Karpas-422 (cell line): ENCODE results near the gene TIAM1. TPM values are rescaled to one million over a fixed set of nuclear protein-coding genes. Genes with fewer than 3 reads are reported as not detected.

Source experiments
- DNase-seq: peaks from one replicate; pipeline ENCODE4 v3.0.0-alpha.2; 2015
- H2AFZ ChIP-seq: fragments of 200-600 bp; sonication (generic); 2 replicates; pipeline ENCODE4 v1.6.1; 2014; ENCODE audit warnings: antibody characterized with exemption, low read length, mixed read lengths
- H3K27ac ChIP-seq: fragments of 200-600 bp; sonication (generic); 2 replicates; pipeline ENCODE4 v1.5.1; 2014; ENCODE audit warnings: mild to moderate bottlenecking, low read length, moderate library complexity
- H3K27me3 ChIP-seq: fragments of 200-600 bp; sonication (generic); 2 replicates; pipeline ENCODE4 v1.6.1; 2014; ENCODE audit warnings: low read length, mixed read lengths
- H3K36me3 ChIP-seq: fragments of 200-600 bp; sonication (generic); 2 replicates; pipeline ENCODE4 v1.6.1; 2014; ENCODE audit warnings: low read length, mixed read lengths; ENCODE audit not compliant: insufficient read depth
- H3K4me1 ChIP-seq: fragments of 200-600 bp; sonication (generic); 2 replicates; pipeline ENCODE4 v1.6.1; 2014; ENCODE audit warnings: mild to moderate bottlenecking, low read length, mixed read lengths
- H3K4me2 ChIP-seq: fragments of 200-600 bp; sonication (generic); 2 replicates; pipeline ENCODE4 v1.6.1; 2014; ENCODE audit warnings: low read length, low read depth, mild to moderate bottlenecking; ENCODE audit not compliant: poor library complexity, severe bottlenecking
- H3K4me3 ChIP-seq: fragments of 200-600 bp; sonication (generic); 2 replicates; pipeline ENCODE4 v1.5.1; 2014; ENCODE audit warnings: mild to moderate bottlenecking, antibody characterized with exemption, low read length, mixed read lengths
- H3K79me2 ChIP-seq: fragments of 200-600 bp; sonication (generic); 2 replicates; pipeline ENCODE4 v1.6.1; 2014; ENCODE audit warnings: mild to moderate bottlenecking, low read length, mixed read lengths
- H3K9ac ChIP-seq: fragments of 200-600 bp; sonication (generic); 2 replicates; pipeline ENCODE4 v1.6.0; 2014; ENCODE audit warnings: low read length
- H3K9me2 ChIP-seq: fragments of 200-600 bp; sonication (generic), shearing (Covaris generic); replicated peaks from 2 replicates; pipeline ENCODE4 v1.6.0; 2014; ENCODE audit warnings: mild to moderate bottlenecking, low read length, moderate library complexity; ENCODE audit not compliant: insufficient read depth
- H3K9me3 ChIP-seq: fragments of 300-700, 200-600 bp; sonication (generic); 2 replicates; pipeline ENCODE4 v1.6.1; 2014; ENCODE audit warnings: low read length, mixed read lengths
- H4K20me1 ChIP-seq: fragments of 200-600 bp; sonication (generic); 2 replicates; pipeline ENCODE4 v1.6.1; 2014; ENCODE audit warnings: mild to moderate bottlenecking, antibody characterized with exemption, low read length, low read depth; ENCODE audit not compliant: insufficient read depth
- total RNA-seq: library from RNA; depleted of rRNA; stranded (reverse); fragments of >200 nt; shearing (Covaris generic); gene quantifications from 2 replicates; pipeline ENCODE4 v1.2.3, GENCODE V29; 2014; ENCODE audit warnings: low replicate concordance

The TIAM1 gene
- total RNA-seq, 1 experiment from 2014 or later = 0.63 TPM

DNA sequence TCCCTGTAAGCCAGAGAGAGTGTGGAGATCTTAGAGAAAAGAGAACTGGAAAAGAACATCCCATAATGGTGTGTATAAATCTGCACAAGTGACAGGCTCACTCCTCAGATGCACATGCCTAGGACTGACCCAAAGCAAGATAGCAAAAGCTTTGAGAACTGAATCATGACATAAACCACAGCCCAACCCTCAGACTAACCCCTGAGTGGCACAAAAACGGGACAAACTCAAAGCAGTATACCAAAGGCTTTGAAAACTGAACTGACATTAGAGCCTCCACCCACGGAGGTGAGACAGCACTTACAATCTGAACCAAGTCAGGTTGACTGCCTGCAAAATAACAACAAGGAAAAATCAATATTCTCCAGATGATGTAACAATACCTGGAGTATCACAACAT lies 70.8 kb downstream of the TIAM1 start:
- Histone ChIP-seq H3K79me2 (no peaks in the 10 kb centered on the region), H3K27ac (no peak overlapping the region), H3K9me3 (no peaks in the 10 kb centered on the region), H3K9ac (no peak overlapping the region), H4K20me1 (no peaks in the 10 kb centered on the region), H3K27me3 (no peaks in the 10 kb centered on the region), H3K4me1 (no peaks in the 10 kb centered on the region), H2AFZ (no peak overlapping the region), H3K4me2 (no peak overlapping the region), H3K36me3 (no peaks in the 10 kb centered on the region), H3K4me3 (no peak overlapping the region), H3K9me2 (no peaks in the 10 kb centered on the region)
- DNase-seq = no peak

DNA sequence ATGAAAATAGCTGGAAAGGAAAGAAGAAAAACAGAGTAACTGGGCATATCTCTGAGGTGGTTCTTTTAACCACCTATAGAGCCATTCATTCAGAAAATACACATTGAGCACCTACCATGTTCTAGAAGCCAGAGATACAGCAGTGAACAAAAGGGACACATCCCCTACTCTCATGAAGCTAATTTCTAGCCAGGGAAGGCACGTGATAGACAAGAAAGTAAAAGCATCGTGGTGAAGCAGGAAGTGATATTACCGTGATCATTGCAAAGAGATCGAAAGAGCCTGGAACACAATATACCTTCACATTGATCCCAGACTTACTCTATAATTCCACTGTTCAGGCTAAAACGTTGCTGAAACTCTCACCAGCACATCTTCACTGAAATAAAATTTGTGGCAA lies 76.0 kb downstream of the TIAM1 start:
- no peak overlapping the region for H3K4me3 ChIP-seq

DNA sequence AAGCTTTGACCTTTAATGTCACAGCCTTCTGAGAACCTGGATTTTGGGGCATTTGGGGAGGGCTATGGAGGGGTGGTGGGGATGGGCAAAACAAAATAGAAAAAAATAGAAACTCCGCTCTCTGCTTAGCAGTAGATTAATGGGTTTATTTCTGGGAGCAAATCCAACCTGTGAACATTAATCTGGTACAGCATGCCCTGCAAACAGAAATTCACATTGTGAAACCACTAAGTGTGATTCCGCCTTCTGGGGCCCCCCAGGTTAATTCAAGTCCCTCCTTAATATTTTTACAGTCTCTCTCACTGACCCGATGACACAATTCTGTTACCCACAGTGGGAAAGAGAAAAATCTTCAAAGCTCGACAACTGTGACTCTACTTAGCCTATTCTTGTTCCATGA lies 76.4 kb downstream of the TIAM1 start:
- H4K20me1 ChIP-seq = no peaks in the 10 kb centered on the region
- H2AFZ ChIP-seq = no peak overlapping the region
- no peaks in the 10 kb centered on the region for H3K9me3 ChIP-seq
- H3K36me3 ChIP-seq = no peaks in the 10 kb centered on the region
- no peaks in the 10 kb centered on the region for H3K4me1 ChIP-seq
- H3K27ac ChIP-seq = no peak overlapping the region
- no peak for DNase-seq
- no peak overlapping the region for H3K9ac ChIP-seq
- H3K9me2 ChIP-seq = no peaks in the 10 kb centered on the region
- H3K4me2 ChIP-seq = no peak overlapping the region
- no peak overlapping the region for H3K4me3 ChIP-seq
- H3K79me2 ChIP-seq = no peaks in the 10 kb centered on the region
- no peaks in the 10 kb centered on the region for H3K27me3 ChIP-seq

More for the DNA sequence above, 76.0 kb downstream of the TIAM1 start:
- H3K79me2 ChIP-seq = no peaks in the 10 kb centered on the region
- H2AFZ ChIP-seq = no peak overlapping the region
- H3K9me3 ChIP-seq = no peaks in the 10 kb centered on the region
- H4K20me1 ChIP-seq = no peaks in the 10 kb centered on the region
- DNase-seq = no peak
- no peaks in the 10 kb centered on the region for H3K36me3 ChIP-seq
- H3K4me2 ChIP-seq = no peak overlapping the region
- H3K27me3 ChIP-seq = no peaks in the 10 kb centered on the region
- H3K4me1 ChIP-seq = no peaks in the 10 kb centered on the region
- no peaks in the 10 kb centered on the region for H3K9me2 ChIP-seq
- no peak overlapping the region for H3K27ac ChIP-seq
- no peak overlapping the region for H3K9ac ChIP-seq

DNA sequence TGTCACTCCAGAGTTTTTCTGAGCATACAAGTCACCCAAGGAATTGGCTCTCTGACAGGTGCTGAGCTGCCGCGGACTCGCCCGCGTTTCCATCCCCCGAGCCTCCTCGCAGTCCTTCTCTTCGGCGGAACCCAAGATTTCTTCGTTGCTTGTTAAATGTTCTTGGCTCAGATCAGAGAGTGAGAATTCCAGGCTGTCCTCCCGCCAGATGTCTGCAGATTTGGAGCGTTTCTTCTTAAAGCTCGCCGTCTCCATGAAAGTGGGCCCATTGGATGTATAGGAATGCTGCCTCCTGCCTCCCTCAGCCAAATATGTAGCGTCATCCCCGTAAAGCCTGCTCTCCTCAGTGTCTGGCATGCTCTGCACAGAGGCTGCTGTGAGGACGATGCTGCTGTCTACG lies 77.8 kb downstream of the TIAM1 start:
- no peaks in the 10 kb centered on the region for H3K36me3 ChIP-seq
- H3K9me3 ChIP-seq = no peaks in the 10 kb centered on the region
- H3K27ac ChIP-seq = no peak overlapping the region
- no peak overlapping the region for H3K4me3 ChIP-seq
- H3K9ac ChIP-seq = no peak overlapping the region
- H3K9me2 ChIP-seq = no peaks in the 10 kb centered on the region
- H2AFZ ChIP-seq = no peak overlapping the region
- no peaks in the 10 kb centered on the region for H4K20me1 ChIP-seq
- no peak for DNase-seq
- H3K4me2 ChIP-seq = no peak overlapping the region
- H3K27me3 ChIP-seq = no peaks in the 10 kb centered on the region
- H3K4me1 ChIP-seq = no peaks in the 10 kb centered on the region
- H3K79me2 ChIP-seq = no peaks in the 10 kb centered on the region

DNA sequence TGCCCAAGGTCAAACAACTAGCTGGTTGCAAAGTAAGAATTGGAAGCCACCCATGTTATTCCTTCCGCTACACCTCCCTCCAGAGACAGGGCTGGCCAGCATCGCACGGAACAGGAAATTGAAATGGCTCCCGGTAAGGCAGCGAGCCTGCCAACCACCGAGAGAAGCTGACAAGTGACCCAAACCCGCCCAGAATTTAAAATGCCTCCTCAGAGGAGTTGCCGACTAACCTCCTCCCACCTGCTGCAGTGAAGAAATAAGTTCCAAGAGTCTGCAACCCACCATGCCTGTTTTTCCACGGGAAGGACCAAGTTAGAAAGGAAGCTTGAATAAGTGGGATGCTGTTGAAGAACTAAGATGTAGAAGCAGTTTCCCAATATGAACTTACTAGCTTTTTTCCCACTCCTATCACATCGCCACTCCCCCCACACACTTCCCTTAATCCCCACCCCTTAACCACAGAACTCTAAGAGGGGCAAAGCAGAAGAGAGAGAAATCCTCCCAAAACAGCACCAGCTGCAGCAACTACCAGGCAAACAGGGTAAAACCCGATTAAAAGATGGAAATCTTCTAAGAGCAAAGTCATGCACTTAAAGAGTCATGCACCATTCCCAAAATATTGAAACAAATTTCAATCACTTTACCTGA lies 78.6 kb downstream of the TIAM1 start:
- H3K4me2 ChIP-seq = no peak overlapping the region
- H3K79me2 ChIP-seq = no peaks in the 10 kb centered on the region

DNA sequence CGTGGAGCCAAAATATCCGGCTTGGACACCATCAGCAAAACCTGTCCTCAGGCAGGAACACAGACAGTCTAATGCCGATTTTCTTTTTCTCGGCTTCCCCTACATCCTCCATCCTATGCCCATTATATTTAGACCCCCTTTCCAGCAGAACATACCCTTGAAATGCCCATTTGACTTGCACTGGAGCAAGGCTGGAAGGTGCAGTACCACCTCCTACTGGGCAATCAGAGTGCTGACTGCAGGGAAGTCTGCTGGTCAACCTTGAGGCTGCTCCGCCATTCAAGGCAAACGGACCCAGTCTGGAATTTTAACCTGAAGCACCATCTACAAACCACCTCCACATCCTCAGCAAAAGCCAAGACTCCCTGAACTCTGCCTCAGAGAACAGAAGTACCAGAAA lies 79.5 kb downstream of the TIAM1 start:
- Histone ChIP-seq H3K4me2 (no peak overlapping the region), H3K27me3 (no peaks in the 10 kb centered on the region), H3K4me3 (no peak overlapping the region), H3K4me1 (no peaks in the 10 kb centered on the region), H2AFZ (no peak overlapping the region), H3K79me2 (no peaks in the 10 kb centered on the region), H3K9me3 (no peaks in the 10 kb centered on the region), H3K27ac (no peak overlapping the region), H3K9me2 (no peaks in the 10 kb centered on the region), H3K36me3 (no peaks in the 10 kb centered on the region), H4K20me1 (no peaks in the 10 kb centered on the region), H3K9ac (no peak overlapping the region)
- peak; percentile 42 for DNase-seq

More for the DNA sequence above, 78.6 kb downstream of the TIAM1 start:
- Histone ChIP-seq H4K20me1 (no peaks in the 10 kb centered on the region), H3K27me3 (no peaks in the 10 kb centered on the region), H3K4me1 (no peaks in the 10 kb centered on the region), H2AFZ (no peak overlapping the region), H3K27ac (no peak overlapping the region), H3K9me3 (no peaks in the 10 kb centered on the region), H3K36me3 (no peaks in the 10 kb centered on the region), H3K4me3 (no peak overlapping the region), H3K9ac (no peak overlapping the region), H3K9me2 (no peaks in the 10 kb centered on the region)
- DNase-seq = no peak

DNA sequence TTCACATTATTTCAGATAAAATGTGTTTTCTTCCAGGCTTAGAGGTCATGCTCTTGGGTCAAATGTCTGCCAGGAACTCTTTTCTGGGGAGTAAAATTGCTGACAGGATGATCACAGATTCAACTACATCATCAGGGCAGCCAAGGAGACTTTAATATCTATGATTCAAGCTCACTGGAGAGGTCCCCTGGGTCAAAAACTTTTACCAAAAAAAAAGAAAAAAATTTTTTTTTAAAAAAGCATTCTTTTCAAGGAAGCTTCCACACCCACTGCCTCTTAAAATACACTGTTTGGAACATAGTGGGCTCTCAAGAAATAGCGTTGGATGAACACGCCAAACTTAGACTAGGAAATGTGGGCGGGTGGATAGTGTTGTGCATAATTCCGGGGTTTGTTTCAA lies 81.3 kb downstream of the TIAM1 start:
- H4K20me1 ChIP-seq = no peaks in the 10 kb centered on the region
- no peaks in the 10 kb centered on the region for H3K9me2 ChIP-seq
- DNase-seq = no peak
- no peak overlapping the region for H3K4me2 ChIP-seq
- no peaks in the 10 kb centered on the region for H3K27me3 ChIP-seq
- no peaks in the 10 kb centered on the region for H3K36me3 ChIP-seq
- H2AFZ ChIP-seq = no peak overlapping the region
- no peaks in the 10 kb centered on the region for H3K79me2 ChIP-seq
- no peak overlapping the region for H3K9ac ChIP-seq
- no peak overlapping the region for H3K4me3 ChIP-seq
- H3K9me3 ChIP-seq = no peaks in the 10 kb centered on the region
- H3K27ac ChIP-seq = no peak overlapping the region
- no peaks in the 10 kb centered on the region for H3K4me1 ChIP-seq

DNA sequence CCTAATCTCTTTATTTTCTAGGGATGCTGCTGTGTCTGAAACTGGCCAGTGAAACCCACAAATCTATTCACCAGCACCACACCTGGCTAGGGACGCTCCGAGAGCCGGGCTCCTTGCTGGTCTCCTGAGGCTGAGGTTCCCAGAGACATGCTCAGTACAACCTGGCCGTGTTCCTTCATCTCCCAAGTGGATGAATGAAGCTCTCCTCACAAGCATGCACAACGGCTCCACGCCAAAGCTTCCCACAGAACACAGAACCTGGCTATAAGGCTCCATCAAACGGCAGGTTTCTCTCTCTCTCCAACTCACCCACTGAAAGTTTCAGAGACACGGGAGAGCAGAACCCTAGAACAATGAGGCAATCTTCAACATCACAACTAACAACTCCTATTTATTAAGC lies 82.3 kb downstream of the TIAM1 start:
- Histone ChIP-seq H3K27me3 (no peaks in the 10 kb centered on the region), H3K36me3 (no peaks in the 10 kb centered on the region), H3K79me2 (no peaks in the 10 kb centered on the region), H3K9me3 (no peaks in the 10 kb centered on the region), H3K4me1 (no peaks in the 10 kb centered on the region), H2AFZ (no peak overlapping the region), H3K9ac (no peak overlapping the region), H3K27ac (no peak overlapping the region), H3K9me2 (no peaks in the 10 kb centered on the region), H3K4me2 (no peak overlapping the region), H4K20me1 (no peaks in the 10 kb centered on the region), H3K4me3 (no peak overlapping the region)
- DNase-seq = no peak

DNA sequence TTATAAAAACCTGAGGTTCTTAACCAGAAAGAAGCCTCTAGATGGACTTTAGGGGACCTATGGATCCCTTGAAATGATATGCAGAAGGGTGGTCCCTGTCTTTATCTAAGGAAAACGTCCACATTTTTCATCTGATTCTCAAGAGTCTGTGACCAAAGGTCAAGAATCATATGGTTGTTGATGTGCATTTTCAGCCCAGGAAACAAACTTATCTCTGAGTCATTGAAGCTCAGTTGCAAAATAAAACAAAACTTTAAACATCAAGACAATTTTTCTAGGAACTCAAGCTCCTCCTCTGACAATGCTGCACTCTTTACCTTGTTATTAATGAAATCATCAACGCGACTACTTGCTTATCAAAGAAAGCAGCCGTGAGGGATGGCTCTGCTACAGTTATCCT lies 83.3 kb downstream of the TIAM1 start:
- H3K36me3 ChIP-seq = no peaks in the 10 kb centered on the region
- H4K20me1 ChIP-seq = no peaks in the 10 kb centered on the region
- no peaks in the 10 kb centered on the region for H3K27me3 ChIP-seq
- H3K79me2 ChIP-seq = no peaks in the 10 kb centered on the region
- H3K4me3 ChIP-seq = no peak overlapping the region
- no peak overlapping the region for H3K27ac ChIP-seq
- DNase-seq = no peak
- H3K9me2 ChIP-seq = no peaks in the 10 kb centered on the region
- no peak overlapping the region for H2AFZ ChIP-seq
- H3K9ac ChIP-seq = no peak overlapping the region
- H3K4me1 ChIP-seq = no peaks in the 10 kb centered on the region
- no peaks in the 10 kb centered on the region for H3K9me3 ChIP-seq
- no peak overlapping the region for H3K4me2 ChIP-seq
